Keratinocyte (primary cell): ENCODE measurements around the gene SLC25A11. TPM values are rescaled to one million over a fixed set of nuclear protein-coding genes. Genes with fewer than 3 reads are reported as not detected.

Experiments used
- DNase-seq: peaks from one replicate; pipeline ENCODE4 v3.0.0-alpha.2; 2011; ENCODE audit warnings: low read depth, missing footprints, low spot score
- FAIRE-seq: peaks from 2 replicates; lab custom pipeline; 2011; peaks lifted over from hg19 to GRCh38; lab: Jason Lieb, UNC
- H2AFZ ChIP-seq: 2 replicates; pipeline ENCODE4 v1.6.0; 2012; ENCODE audit warnings: low read length, control low read depth, inconsistent platforms; ENCODE audit not compliant: control insufficient read depth
- H3K27ac ChIP-seq: 2 replicates; pipeline ENCODE4 v1.5.1; 2011; ENCODE audit warnings: low read length; ENCODE audit not compliant: control insufficient read depth, insufficient read depth
- H3K27me3 ChIP-seq: 3 replicates; pipeline ENCODE4 v1.6.0; 2011; ENCODE audit warnings: low read length; ENCODE audit not compliant: control insufficient read depth, insufficient read depth; ENCODE audit errors: extremely low read depth
- H3K36me3 ChIP-seq, 2 experiments: 2 replicates in 1 of 2; 3 replicates in 1 of 2; pipeline ENCODE4 v1.5.1; 2011; ENCODE audit warnings: low read length in 2 of 2, mild to moderate bottlenecking in 1 of 2; ENCODE audit not compliant: control insufficient read depth in 2 of 2, insufficient read depth in 2 of 2; ENCODE audit errors: extremely low read depth in 1 of 2
- H3K4me1 ChIP-seq: 3 replicates; pipeline ENCODE4 v1.5.1; 2011; ENCODE audit warnings: low read length; ENCODE audit not compliant: control insufficient read depth, insufficient read depth; ENCODE audit errors: extremely low read depth
- H3K4me2 ChIP-seq: 3 replicates; pipeline ENCODE4 v1.6.0; 2011; ENCODE audit warnings: low read depth, low read length; ENCODE audit not compliant: control insufficient read depth, insufficient read depth; ENCODE audit errors: extremely low read depth
- H3K4me3 ChIP-seq, 3 experiments: fragments of 200-600 bp in 1 of 3; sonication (generic) in 1 of 3; 2 replicates in 2 of 3; 3 replicates in 1 of 3; pipeline ENCODE4 v1.5.1; 2011 to 2016; ENCODE audit warnings: low read length in 3 of 3, mild to moderate bottlenecking in 3 of 3, control low read depth in 2 of 3, inconsistent platforms in 1 of 3, low read depth in 1 of 3, mixed read lengths in 1 of 3, mixed run types in 1 of 3, moderate library complexity in 1 of 3; ENCODE audit not compliant: control insufficient read depth in 2 of 3, insufficient read depth in 2 of 3; ENCODE audit errors: extremely low read depth in 1 of 3
- H3K79me2 ChIP-seq: 2 replicates; pipeline ENCODE4 v1.6.0; 2012; ENCODE audit warnings: low read length; ENCODE audit not compliant: control insufficient read depth, insufficient read depth
- H3K9ac ChIP-seq: 3 replicates; pipeline ENCODE4 v1.6.0; 2011; ENCODE audit warnings: low read length; ENCODE audit not compliant: control insufficient read depth, insufficient read depth; ENCODE audit errors: extremely low read depth
- H3K9me1 ChIP-seq: 3 replicates; pipeline ENCODE4 v1.6.0; 2011; ENCODE audit warnings: low read length; ENCODE audit not compliant: control insufficient read depth, insufficient read depth; ENCODE audit errors: extremely low read depth
- H3K9me3 ChIP-seq: 2 replicates; pipeline ENCODE4 v1.5.1; 2012; ENCODE audit warnings: low read depth, low read length; ENCODE audit not compliant: control insufficient read depth
- H4K20me1 ChIP-seq: 3 replicates; pipeline ENCODE4 v1.6.0; 2011; ENCODE audit warnings: low read length; ENCODE audit not compliant: control insufficient read depth, insufficient read depth; ENCODE audit errors: extremely low read depth
- CTCF ChIP-seq, 3 experiments: IDR thresholded peaks in 1 of 3; conservative IDR thresholded peaks in 1 of 3; optimal IDR thresholded peaks in 1 of 3; 2 replicates in 2 of 3; 3 replicates in 1 of 3; pipeline versions ENCODE3 to v1.5.1; 2011; ENCODE audit warnings: low read length in 3 of 3, mild to moderate bottlenecking in 3 of 3, moderate library complexity in 2 of 3, control low read depth in 1 of 3, inconsistent platforms in 1 of 3; ENCODE audit not compliant: insufficient read depth in 2 of 3; ENCODE audit errors: extremely low read depth in 1 of 3
- EZH2 ChIP-seq: IDR thresholded peaks from one replicate; pipeline ENCODE4 v1.6.1; 2012; ENCODE audit warnings: inconsistent platforms, mild to moderate bottlenecking, low read length, moderate library complexity
- dilution Hi-C: fragments of 300-500 bp; cut with MboI; formaldehyde crosslinking; loops from one replicate; pipeline ENCODE4 v1.7.0; 2020; ENCODE audit warnings: low sequenced_read_pairs; ENCODE audit not compliant: extremely low pct_ligation_motif_present
- polyA plus RNA-seq, 5 experiments: library from polyadenylated mRNA; depleted of rRNA in 3 of 5; stranded (reverse) in 3 of 5; stranded (forward) in 1 of 5; unstranded in 1 of 5; fragments of >200 nt; gene quantifications; 1 replicate in 1 of 5; 2 replicates in 3 of 5; 3 replicates in 1 of 5; pipeline versions ENCODE4 v1.2.1 to v1.2.3, GENCODE V29; 2011 to 2012; ENCODE audit warnings: missing spikeins in 2 of 5, low read depth in 1 of 5, low replicate concordance in 1 of 5

The SLC25A11 gene
- polyA plus RNA-seq, 1 donor (not counting 4 experiments of a cell fraction or from before 2014, with no cell fraction given) = 33.8 TPM

- dilution Hi-C loops = loop anchor here (10.0 kb wide), 1 partner anchor 56 kb away; no protein-coding TSS in a partner anchor
- H3K9me3 ChIP-seq = no peaks in the 10 kb centered on the region
- peaks cover 33% of the 10 kb centered on the region for H3K79me2 ChIP-seq
- peak within 1 kb of the TSS; percentile 96 to 99 (median 97) for H3K4me3 ChIP-seq
- peaks cover 15% of the 10 kb centered on the region for H4K20me1 ChIP-seq
- H3K27me3 ChIP-seq = no peaks in the 10 kb centered on the region
- peak within 1 kb of the TSS; percentile 89 for H3K4me2 ChIP-seq
- no peak for TF ChIP-seq CTCF (optimal IDR thresholded peaks at IDR 0.05 in 1 of 3, IDR thresholded peaks at IDR 0.05 in 1 of 3, conservative IDR thresholded peaks at IDR 0.05 in 1 of 3; ENCODE audit: extremely low read depth in 1 of 3, insufficient read depth in 2 of 3, low read length in 3 of 3)
- no peak for TF ChIP-seq EZH2
- peak within 1 kb of the TSS; percentile 98 for H3K27ac ChIP-seq
- H3K9me1 ChIP-seq = peaks cover 1% of the 10 kb centered on the region
- H3K36me3 ChIP-seq = peaks cover 17 to 24% of the 10 kb centered on the region in 2 experiments
- peak within 1 kb of the TSS; percentile 94 for H3K9ac ChIP-seq
- H3K4me1 ChIP-seq = peaks cover 39% of the 10 kb centered on the region
- FAIRE-seq (no peak), DNase-seq (no peak)
- peak within 1 kb of the TSS; percentile 51 for H2AFZ ChIP-seq
Observed at GRCh38 chr17:4948166-4948930, 8.5 kb upstream of the SLC25A11 start, which contains the start of gene PFN1. Gene PFN1 (minus strand): TSS chr17:4948530. CDS start chr17:4948394, 136 bp downstream.

- H2AFZ ChIP-seq = no peak overlapping the region
- H3K9me3 ChIP-seq = no peaks in the 10 kb centered on the region
- H4K20me1 ChIP-seq = peaks cover 15% of the 10 kb centered on the region
- DNase-seq = no peak
- peak overlapping the region; percentile 100 for H3K4me2 ChIP-seq
- H3K27ac ChIP-seq = peak overlapping the region; percentile 89
- dilution Hi-C loops = loop anchor here (10.0 kb wide), 1 partner anchor 57 kb away; no protein-coding TSS in a partner anchor
- H3K9ac ChIP-seq = peak overlapping the region; percentile 94
- no peak for TF ChIP-seq CTCF (optimal IDR thresholded peaks at IDR 0.05 in 1 of 3, IDR thresholded peaks at IDR 0.05 in 1 of 3, conservative IDR thresholded peaks at IDR 0.05 in 1 of 3; ENCODE audit: extremely low read depth in 1 of 3, insufficient read depth in 2 of 3, low read length in 3 of 3)
- TF ChIP-seq EZH2 = no peak
- no peak for FAIRE-seq
- H3K9me1 ChIP-seq = no peaks in the 10 kb centered on the region
- no peaks in the 10 kb centered on the region for H3K27me3 ChIP-seq
- H3K4me1 ChIP-seq = peaks cover 34% of the 10 kb centered on the region
- H3K4me3 ChIP-seq = peak overlapping the region; percentile 96 to 99 (median 97)
- peaks cover 23 to 31% of the 10 kb centered on the region in 2 experiments for H3K36me3 ChIP-seq
- peaks cover 40% of the 10 kb centered on the region for H3K79me2 ChIP-seq
Observed at GRCh38 chr17:4947411-4948165, 7.7 kb upstream of the SLC25A11 start.
